Measurements from ENCODE around the gene KRTAP5-5.

GRCh38 chr11:1655168-1656060 is 25.8 kb downstream of the KRTAP5-5 start:
- TF ChIP-seq REST (IDR thresholded peaks at IDR 0.05; ENCODE audit: insufficient read depth in 1 of 2, low read depth in 2 of 2, low read length in 2 of 2) = no peak
- no peak for TF ChIP-seq POLR2AphosphoS5 (IDR thresholded peaks at IDR 0.05; ENCODE audit: low read depth, low read length)
- TF ChIP-seq TAF1 (IDR thresholded peaks at IDR 0.05; ENCODE audit: borderline replicate concordance, insufficient read depth, low read length) = no peak

Measured in PFSK-1 (cell line).